NCI-H774 (cell line): ENCODE data around the gene GPC5.

Source experiments
- DNase-seq: peaks from one replicate; lab custom pipeline; 2025; lab: John Stamatoyannopoulos, UW

The GPC5 gene

DNA sequence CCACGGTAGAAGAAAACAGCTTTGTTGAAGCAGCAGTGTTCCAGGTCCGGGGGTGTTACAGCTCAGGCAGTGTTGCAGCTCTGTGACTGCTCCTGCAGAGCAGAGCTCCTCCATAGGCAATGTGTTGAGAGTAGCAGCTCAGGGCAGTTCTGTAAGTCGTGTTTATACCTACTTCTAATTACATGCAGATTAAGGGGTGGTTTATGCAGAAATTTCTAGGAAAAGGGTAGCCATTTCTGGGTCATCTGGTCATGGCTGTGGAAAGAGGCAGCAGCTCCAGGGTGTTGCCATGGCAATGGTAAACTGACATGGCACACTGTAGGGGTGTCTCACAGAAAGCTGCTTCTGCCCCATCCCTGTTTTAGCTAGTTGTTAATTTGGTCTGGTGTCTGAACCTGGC, 316.4 kb downstream of the GPC5 start:
- DNase-seq = no peak

DNA sequence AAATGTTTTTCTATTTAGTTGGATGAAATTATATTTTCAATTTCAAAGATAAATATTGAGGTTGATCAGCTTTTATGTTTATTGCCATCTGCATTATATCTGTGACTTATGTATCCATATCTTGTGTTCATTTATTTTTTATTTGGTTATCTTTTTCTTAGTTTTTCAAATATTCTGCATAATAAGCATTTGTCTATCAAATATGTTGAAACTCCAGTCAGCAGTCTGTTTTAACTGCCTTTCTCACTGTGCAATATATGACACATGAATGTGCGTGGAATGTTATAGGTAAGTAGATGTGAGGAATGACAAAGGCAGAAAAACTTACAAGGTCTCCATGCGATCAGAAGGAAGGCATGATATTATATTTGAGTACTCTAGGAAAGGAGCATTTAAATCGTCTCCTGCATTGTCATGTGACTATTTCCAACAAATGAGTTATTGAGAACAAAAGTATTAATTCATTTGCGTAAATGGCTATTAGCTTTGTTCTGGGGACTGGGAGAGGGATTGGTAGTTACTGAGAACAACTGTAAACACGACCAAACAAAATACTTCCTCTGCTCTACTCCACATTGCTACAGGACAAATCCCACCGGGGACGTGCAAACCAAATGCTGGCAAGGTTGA, 318.1 kb downstream of the GPC5 start:
- DNase-seq = no peak

DNA sequence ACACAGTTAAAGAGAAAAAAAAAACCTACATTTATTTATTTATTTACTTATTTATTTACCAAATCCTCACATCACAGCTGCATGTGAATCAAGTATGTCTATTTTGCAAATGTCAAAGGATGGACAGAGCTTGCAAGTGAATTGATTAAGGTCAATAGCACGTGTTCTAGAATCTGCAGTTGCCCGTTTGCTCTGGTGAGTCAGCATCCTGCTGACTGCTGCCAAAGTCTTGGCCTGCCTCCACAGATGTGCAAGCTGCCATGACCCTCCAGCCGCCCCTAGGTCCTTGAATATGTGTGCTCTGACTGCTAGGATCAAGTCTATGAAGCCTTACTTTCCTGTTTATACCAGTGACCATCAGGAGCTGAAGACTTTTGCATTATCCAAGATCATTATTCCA, 320.6 kb downstream of the GPC5 start:
- DNase-seq = no peak

DNA sequence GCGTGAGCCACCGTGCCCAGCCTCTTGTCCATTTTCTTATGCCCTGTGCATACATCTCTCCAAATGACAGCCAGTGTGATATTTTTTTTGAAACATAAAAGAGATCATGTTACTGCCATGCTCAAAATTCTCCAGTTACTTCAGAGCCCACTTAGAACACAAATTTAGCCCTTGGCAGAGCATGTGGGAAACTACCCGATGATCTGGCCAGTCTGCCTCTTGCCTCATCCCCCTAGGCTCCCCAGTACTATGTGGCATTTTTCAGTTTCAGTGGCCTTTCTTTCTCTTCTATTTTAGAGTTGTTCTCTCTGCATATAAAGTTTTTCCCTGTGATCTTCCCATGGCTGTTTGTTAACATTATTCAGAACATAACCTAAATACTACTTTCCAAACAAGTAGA, 323.0 kb downstream of the GPC5 start:
- DNase-seq = no peak

DNA sequence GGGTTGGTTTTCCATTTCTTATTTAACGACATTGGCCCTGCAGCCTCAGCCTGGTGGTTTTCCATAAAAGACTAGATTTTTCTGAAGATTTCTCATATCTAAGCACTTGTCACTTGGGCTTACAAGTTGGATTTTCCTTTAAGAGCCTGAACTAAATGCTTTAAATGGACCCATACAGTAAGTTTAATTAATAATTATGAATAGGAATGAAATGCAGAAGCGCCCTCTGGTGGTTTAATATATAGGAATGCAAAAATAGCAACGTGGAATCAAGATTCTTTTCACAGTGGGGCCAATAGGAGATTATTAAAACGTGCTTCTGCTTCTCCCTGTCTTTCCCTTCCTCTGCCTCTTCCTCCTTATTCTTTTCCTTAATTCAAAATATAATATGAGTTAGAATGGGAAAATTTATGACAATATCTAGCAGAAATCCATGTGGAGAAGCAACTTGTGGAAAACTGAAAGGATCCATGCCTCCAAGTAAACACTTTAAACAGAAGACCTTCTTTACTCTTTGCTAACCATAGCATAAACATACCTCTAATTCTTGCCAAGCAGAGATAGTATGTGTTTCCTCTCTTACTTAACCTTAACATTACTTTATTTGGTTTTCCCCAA, 324.0 kb downstream of the GPC5 start:
- no peak for DNase-seq

DNA sequence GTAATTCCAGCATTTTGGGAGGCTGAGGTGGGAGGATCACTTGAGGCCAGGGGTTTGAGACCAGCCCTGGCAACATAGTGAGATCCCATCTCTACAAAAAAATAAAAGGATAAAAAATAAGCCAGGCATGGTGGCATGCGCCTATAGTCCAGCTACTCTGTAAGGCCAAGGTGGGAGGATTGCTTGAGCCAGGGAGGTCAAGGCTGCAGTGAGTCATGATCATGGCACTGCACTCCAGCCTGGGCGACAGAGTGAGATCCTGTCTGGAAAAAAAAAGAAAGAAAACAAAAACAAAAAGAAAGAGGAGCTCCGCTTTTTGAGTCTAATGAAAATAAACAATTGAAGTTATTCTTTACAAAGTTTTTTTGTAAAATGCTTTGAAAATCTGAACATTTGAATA, 326.2 kb downstream of the GPC5 start:
- DNase-seq = no peak

DNA sequence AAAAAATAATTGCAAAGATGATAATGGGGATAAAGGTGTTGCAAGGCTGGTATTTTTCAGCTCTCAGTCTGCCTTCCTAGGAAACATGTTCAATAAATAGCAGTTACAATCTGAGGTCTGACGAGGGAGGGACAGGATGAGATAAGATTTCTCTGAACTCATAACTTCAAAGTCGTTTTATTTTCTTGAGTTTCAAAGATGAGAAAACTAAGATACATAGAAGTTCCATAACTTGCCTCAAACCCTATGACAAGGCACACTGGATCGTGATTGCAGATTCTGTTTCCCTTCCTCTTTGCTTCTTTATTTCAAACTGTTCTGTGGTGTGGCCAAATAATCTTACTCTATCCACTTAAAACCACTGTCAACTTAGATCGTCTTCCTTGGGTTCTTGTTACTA, 327.2 kb downstream of the GPC5 start:
- DNase-seq = no peak

DNA sequence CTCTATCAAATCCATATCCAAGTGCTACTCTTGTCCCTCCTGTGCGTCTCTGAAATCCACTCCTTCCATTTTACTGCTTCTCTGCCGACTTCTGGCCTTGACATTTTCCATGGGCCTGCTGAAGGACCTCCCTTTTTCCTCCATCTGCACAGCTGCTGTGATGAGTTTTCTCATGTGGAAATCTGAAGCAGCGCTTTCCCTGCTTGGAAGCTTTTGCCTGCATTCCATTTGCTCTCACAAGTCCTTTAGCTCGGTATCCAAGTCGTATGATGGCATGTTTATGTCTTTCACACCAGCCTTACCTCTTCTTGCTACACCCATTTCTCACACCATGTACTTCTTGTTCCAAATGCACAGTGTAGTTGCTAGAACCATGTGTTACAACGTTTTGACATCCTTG, 328.2 kb downstream of the GPC5 start:
- DNase-seq = no peak

DNA sequence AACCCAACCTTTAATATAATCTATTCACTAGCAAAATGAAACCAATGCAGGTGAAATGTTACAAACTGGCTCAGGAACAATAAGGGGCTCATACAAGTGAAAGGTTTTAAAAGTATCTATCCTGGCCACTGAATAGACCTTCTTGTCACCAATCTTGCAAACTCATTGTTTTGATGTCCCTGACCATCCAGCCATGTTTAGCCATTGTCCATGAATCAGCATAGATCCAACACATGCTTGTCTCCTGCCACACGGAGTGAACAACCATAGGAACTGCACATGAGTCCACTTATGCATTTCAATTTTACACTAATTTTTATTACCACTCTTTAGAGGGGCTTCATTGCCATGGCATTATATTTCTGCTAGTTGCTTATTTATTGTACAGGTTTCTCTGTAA, 331.4 kb downstream of the GPC5 start:
- DNase-seq = no peak

DNA sequence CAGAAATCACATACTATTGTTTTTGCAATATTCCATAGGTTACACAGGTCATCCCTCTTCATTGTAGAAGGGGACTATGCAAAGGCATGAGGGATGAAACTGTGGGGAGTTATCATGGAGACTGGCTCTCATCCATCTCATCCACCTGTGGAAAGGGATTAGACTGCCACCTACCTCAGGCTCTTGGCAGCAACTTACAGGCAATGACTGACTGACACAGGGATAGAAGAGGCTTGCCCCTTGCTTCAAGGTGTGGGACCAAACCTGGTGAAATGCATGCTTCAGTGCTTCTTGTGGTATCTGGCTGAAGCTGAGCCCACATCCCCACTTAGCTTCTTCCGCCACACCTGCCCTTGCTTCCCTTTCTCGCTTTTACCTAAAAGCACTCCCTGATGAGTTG, 341.3 kb downstream of the GPC5 start:
- no peak for DNase-seq

DNA sequence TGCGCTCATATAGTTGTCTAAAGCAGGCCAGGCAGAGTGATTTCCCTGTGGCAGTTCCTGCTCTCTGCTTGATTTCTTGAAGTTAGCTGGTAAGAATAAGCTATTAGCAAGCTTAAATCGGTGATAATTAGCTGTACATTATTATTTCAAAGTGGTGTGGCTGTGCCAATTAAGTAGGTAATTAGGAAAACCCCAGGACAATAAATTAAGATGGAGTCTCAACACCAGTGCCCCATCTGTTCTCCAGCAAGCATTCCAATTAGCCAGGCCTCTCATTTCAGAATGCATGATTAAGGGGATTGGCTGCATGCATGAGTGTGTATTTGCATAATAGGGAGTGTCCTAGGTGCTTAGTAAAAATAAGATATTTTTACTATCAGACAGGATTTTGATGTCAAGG, 342.3 kb downstream of the GPC5 start:
- DNase-seq = no peak

DNA sequence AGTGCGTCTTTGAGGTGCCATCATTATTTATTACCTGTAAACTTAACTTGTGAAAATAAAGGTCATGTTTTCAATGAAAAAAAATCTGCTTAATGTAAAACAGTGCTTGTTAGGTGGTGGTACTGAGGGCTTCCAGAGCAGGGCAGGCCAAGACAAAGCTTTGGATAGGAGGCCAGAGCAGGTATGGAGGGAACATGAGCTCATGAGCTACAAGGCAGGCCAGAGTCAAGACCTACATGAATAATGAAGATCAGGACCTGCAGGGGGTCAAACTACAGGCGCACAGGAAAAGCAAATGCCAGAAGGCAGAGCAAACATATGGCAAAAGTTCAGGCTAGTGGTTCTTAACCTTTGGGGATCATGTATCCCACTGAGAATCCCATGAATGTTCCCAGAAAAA, 343.5 kb downstream of the GPC5 start:
- no peak for DNase-seq

DNA sequence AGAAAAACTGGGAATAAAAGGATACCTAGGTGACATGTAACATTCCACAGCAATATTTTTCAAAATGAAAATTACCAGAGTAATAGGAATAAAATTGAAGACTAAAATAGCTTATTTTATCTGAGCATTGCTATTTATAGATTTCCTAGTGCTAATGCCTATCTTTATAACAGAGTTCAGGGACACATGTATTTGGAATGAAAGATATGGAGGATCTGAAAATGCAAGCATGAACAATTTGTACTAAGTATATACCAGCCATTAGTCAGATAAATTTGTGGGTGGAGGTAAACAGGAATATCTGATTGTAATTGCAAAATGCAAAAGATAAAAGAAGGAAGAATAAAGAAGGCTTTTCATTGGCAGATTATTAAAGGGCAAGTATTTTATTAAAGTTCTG, 345.9 kb downstream of the GPC5 start:
- DNase-seq = no peak

DNA sequence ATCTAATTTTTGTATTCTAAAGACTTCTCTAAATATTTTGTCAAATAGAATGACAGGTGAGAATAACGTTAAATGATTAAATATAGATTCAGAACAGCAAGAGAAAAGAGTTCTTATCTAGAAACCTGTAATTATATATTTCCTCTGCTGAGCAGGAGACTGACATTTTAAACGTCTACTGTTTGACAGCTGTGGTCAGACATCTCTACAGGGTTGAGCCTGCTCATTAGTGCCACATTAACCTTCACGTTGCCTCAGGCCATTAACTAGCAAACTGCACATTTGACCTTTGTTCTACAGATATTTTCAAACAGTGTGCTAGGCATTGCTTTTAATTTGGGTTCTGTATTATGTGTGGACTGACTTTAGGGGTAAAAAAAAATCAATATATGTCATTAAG, 347.5 kb downstream of the GPC5 start:
- no peak for DNase-seq

DNA sequence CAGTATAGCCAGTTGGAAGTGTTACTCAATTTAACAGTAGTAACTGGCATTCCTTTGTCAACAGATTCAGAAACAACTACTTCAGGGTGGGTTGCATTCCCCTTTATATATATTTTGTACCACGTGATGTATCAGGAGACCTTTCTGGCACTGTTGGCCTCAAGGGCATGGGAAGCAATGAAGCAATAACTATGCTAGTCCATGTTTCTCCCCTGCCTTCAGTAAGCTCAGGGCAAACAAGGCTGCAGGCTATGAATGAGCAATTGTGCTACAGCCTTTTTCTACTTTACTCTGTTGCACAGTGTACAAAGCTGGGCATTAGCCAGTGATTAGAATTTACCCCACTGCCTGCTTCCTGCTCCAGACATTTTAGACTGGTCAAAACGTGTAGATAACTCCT, 348.8 kb downstream of the GPC5 start:
- DNase-seq = no peak

DNA sequence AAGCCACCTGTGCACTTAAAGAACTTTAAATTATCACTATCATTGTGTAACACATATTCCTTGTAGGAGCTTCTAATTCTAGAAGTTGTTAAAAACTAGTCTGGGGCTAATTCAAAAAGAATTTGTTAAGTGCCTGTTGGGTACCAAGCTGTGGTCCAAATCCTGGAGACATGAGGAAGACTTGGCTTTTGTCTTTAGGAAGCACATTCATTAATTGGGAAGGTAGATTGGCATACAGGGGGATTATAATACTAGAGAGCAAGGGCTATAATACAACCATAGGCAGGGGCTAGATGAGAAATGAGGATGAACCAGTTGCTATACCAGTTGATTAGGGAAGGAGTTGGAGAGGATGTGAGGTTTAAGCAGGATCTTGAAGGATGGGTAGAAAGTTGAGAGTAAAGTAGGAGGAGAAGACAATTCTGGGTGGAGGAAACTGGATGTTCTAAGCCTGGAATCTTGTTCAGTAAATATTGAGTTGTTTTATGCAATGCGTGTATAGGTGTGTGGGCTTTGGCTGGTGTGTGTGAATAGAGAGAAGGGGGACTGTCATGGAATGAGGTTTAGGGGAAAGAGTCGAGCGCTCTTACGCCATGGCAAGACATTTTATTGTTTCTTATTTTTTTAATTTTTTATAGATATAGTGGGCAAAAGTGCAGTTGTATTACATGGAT, 350.1 kb downstream of the GPC5 start:
- no peak for DNase-seq

DNA sequence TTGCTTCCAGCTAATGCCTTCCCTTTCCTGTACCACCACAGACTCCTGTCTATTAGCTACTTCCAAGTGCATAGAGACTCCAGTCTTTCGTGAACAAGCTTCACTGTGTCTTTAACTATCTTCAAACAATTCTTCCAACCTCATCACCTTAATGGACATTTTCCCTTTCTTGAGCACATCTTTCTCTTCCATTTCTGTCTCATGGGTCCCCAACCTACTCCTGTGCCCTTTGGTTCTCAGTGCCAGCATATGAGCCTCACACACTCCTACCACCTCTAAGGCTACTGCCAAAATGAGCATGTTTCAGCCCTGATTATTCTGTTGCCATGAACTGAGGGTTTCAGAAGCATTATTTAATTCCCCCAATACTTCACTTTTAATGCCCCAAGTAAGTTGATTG, 360.3 kb downstream of the GPC5 start:
- no peak for DNase-seq

DNA sequence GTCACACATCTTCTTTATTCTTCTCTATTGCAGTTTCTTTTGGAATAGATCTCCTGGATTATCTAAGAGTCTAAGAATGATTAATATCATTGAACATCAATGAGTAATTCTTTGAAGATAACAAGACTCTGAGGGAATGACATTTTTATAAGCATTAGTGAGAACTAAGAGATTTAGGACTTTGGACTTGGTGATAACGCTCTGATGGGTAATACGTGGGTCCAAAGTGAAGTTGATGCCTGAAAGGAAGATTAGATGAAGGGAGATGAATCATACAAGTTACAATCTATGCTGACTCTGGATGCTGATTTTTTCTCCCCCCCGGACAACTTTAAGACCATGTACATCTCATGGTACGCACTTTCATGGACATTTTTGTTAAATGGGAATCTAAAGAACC, 364.5 kb downstream of the GPC5 start:
- no peak for DNase-seq

DNA sequence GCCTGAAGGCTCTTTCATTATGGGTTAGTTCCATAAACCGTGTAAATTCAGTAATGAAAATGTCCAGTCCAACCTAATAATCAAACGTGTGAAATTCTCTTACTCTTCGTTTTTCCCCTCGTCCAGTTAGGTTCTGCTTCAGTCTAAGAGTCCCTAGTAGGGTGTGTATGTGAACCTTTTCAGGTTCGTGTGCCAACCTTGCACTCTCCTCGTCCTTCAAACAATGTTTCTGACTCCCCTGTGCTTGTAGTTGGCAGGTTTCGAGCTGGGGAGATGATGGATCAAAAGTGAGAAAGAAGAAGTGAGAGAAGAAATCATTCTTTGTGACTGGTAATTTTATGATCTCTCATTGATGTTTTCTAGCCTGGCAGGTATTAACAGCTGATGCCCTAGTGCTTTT, 366.1 kb downstream of the GPC5 start:
- DNase-seq = no peak

DNA sequence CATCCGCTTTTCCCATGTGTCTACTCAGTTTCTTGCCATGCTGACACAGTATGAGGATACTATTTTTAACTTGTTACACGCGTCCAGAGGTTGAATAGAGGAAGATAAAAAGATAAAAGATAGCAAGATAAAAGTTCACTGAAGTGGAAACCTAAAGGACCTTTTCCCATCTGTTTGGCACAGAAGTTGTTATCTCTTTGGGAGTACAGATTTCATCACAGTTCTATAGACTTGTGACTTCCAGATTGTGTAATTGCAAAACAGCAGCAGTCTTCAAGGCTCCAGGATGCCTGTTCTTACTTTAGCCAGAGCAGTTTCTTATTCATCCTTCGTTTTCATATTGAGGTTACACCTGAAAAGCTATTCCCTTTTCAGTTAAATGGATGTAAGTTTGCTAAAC, 369.2 kb downstream of the GPC5 start:
- DNase-seq = no peak

DNA sequence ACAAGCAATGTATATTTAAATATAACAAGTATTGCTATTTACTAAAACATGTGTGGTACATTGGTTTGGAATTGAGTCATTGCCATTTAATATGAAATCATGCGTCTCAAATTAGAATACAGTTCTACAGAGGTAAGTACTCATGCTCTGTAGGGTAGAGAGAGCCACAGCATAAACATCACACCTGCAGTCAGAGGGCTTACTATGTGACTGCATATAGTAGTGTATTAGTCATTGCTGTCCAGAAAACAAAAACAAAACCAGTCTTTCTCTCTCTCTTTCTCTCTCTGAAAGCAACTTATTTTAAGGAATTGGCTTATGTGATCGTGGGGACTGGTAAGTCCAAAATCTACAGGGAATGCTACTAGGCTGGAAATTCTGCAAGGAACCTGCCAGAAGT, 370.3 kb downstream of the GPC5 start:
- no peak for DNase-seq

DNA sequence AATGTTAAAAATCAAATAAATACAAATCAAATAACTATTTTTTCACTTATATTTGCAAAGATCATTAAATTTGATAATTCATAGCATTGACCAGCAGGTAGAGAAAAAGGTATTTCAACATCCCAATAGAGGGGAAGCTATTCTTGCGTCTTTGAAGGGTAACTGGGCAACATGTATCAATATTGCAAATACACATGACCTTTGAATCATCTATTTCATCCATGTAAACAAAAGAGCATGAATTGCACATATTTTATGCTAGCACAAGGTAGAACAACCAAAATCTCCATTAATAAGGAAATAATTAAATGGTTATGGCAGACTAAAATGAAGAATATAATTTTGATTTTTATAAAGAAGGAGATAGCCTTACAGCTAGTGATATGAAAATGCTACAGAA, 372.8 kb downstream of the GPC5 start:
- no peak for DNase-seq

DNA sequence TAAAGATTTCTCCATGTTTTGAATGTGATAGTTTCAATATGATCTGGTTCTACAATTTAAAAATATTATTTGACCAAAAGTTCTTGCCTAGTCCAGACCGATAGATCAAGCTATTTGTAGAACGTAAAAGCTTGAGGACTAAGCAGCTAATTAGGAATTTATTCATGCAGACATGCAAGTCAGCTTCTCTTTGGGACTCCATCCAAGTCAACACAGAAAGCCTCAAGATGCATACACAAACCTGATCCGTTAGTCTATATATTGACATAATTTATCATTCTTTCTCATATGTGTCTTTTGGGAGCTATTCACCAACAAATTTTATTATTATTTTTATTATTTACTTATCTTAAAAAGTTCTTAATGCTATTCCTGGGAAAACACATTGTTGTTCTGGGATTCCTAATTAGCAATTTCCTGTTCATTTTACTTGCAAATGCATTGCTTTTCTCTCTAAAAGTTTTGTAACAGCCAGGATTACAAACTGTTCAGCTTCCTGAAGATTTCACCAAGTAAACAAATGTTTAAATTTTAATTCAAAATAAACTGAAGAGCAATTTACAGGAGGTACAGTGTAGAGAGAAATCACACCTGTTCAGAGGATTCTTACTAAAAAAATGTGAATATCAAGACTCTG, 375.3 kb downstream of the GPC5 start:
- no peak for DNase-seq
